Psoas muscle (tissue), 8 donors: Measurements from ENCODE around the gene TP53RK. TPM values are rescaled to one million over a fixed set of nuclear protein-coding genes. Genes with fewer than 3 reads are reported as not detected.
A peak's percentile ranks its signal among the peaks of the same experiment; 100 is the strongest.

Experiments
- ATAC-seq, 4 donors: fragments of 200-7000 bp; cut with Tn5 transposase; one replicate each; pipeline ENCODE4 v1.9.1; 2020; ENCODE audit warnings: moderate library complexity in 3 of 4, mild to moderate bottlenecking in 2 of 4
- DNase-seq, 2 donors: peaks; one replicate each; pipeline ENCODE4 v3.0.0-alpha.2; 2020
- H3K27ac ChIP-seq: fragments of 200-600 bp; one replicate; pipeline ENCODE4 v1.8.0; 2022
- H3K27me3 ChIP-seq, 3 donors: fragments of 200-600 bp in 1 of 3; one replicate each; pipeline versions ENCODE4 v1.6.1 to v1.8.0; 2013 to 2022; ENCODE audit warnings: low read length in 2 of 3, mild to moderate bottlenecking in 2 of 3, moderate library complexity in 1 of 3; ENCODE audit not compliant: insufficient read depth in 3 of 3
- H3K36me3 ChIP-seq, 2 donors: fragments of 200-600 bp in 1 of 2; one replicate each; pipeline versions ENCODE4 v1.6.1 to v1.8.0; 2013 to 2022; ENCODE audit warnings: low read depth in 1 of 2, mild to moderate bottlenecking in 1 of 2, moderate library complexity in 1 of 2; ENCODE audit not compliant: insufficient read depth in 1 of 2
- H3K4me1 ChIP-seq: fragments of 200-600 bp; one replicate; pipeline ENCODE4 v1.8.0; 2022
- H3K4me3 ChIP-seq: fragments of 200-600 bp; one replicate; pipeline ENCODE4 v1.8.0; 2022; ENCODE audit warnings: mild to moderate bottlenecking
- H3K9me3 ChIP-seq: fragments of 200-600 bp; one replicate; pipeline ENCODE4 v1.8.0; 2022
- WGBS, 3 donors: extraction: QIAGEN DNeasy Blood & Tissue Kit; methylation state at CpG; one replicate each; pipeline versions ENCODE4 v1.1.6 to v1.1.7; 2013; 5-methylcytosine and 5-hydroxymethylcytosine counted together
- intact Hi-C, 2 donors: fragments of 100-400 bp; cut with DNase I; formaldehyde crosslinking; loops; one replicate each; pipeline versions ENCODE4 v1.11.0 to v1.14.2; 2022
- long read RNA-seq, 2 donors: library from polyadenylated mRNA; unstranded; transcript quantifications; one replicate each; pipeline ENCODE4 v2.0.0, GENCODE V29; 2021
- polyA plus RNA-seq, 3 donors: library from polyadenylated mRNA; stranded (reverse); fragments of 200-250 nt; gene quantifications; one replicate each; pipeline ENCODE4 v1.2.3, GENCODE V29; 2013
- total RNA-seq, 4 donors: library from RNA; stranded (reverse); fragmentation: NEBNext Ultra II Directional in 2 of 4; extraction: Animal tissue kit (Norgen Biotek cat#: 25700) in 2 of 4; gene quantifications; one replicate each; pipeline versions ENCODE4 v1.2.1 to v1.2.4, GENCODE V29; 2021 to 2023
- TF ChIP-seq, protein P1 (sequence below): fragments of 200-600 bp; IDR thresholded peaks from one replicate; pipeline ENCODE4 v1.8.0; 2022; ENCODE audit warnings: antibody characterized with exemption
- donor health status: healthy with polysubstance abuse.
- donor health status: DM: no; HTN: no; CAD: no; lungs with moderate emphysema.
- donor health status: Bipolar disorder and iron deficiency.
- donor health status: healthy.
- donor health status: DM: yes; HTN: yes; CAD: no.
- donor health status: DM: no; HTN: no; CAD: no.
- donor health status: DM: no; HTN: no; CAD: no.
- donor health status: DM: yes; HTN: yes; CAD: no.

Gene TP53RK
- total RNA-seq: 10 to 100 TPM in 2 of 4 donors, 1 to 10 TPM in 2; 5.8 to 10.7 (median 9.6) TPM
- 10 to 100 TPM in 1 of 3 donors, 1 to 10 TPM in 2; 7.0 to 12.9 (median 9.3) TPM for polyA plus RNA-seq
- long read RNA-seq, donor 1, transcript TP53RK-202 (2 exons, 3,515 nt): major isoform, 8 of 9 reads
- long read RNA-seq, donor 1, partial matches to known transcripts: 0 of 9 reads
- long read RNA-seq, donor 1, other reads (novel, unspliced or antisense): 0 of 9 reads
- long read RNA-seq, donor 2, transcript TP53RK-202 (2 exons, 3,515 nt): major isoform, 20 of 21 reads
- long read RNA-seq, donor 2, partial matches to known transcripts: 0 of 21 reads
- long read RNA-seq, donor 2, other reads (novel, unspliced or antisense): 0 of 21 reads

DNA sequence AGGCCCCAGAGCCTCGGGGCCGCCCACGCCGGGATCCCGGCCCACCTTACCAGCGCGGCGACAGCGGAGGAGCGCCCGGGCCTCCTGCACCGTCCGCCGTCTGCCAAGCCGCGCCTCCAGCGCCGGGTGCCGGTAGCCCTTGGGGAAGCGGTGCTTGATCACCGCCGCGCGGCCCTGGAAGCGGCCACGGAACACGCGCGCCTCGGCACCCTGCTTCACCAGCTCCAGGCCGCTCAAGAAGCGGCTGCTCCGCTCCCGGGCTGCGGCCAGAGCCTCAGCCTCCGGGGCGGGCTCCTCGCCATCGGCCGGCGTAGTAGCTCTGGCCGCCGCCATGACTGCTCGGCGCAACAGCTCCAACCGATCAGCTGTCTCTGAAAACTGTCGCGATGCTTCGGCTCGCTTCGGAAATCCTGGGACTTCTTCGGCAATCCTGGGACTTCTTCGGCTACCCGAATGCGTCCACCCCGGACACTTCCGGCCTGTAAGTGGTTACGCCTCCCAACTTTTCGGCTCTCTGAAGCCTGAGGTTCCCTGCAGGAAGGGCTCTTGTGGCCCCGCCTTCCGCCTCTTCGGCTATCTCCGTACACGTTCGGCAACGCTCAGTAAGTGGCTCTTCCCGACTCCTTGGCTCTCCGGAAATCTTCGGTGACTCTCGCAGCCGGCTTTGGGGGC is at the start of gene TP53RK:
Gene TP53RK, minus strand, starts transcription at position 363 of the 672 bp plus-strand sequence. Its CDS starts 30 bp downstream, at position 333.
- TF ChIP-seq, protein P1, sequence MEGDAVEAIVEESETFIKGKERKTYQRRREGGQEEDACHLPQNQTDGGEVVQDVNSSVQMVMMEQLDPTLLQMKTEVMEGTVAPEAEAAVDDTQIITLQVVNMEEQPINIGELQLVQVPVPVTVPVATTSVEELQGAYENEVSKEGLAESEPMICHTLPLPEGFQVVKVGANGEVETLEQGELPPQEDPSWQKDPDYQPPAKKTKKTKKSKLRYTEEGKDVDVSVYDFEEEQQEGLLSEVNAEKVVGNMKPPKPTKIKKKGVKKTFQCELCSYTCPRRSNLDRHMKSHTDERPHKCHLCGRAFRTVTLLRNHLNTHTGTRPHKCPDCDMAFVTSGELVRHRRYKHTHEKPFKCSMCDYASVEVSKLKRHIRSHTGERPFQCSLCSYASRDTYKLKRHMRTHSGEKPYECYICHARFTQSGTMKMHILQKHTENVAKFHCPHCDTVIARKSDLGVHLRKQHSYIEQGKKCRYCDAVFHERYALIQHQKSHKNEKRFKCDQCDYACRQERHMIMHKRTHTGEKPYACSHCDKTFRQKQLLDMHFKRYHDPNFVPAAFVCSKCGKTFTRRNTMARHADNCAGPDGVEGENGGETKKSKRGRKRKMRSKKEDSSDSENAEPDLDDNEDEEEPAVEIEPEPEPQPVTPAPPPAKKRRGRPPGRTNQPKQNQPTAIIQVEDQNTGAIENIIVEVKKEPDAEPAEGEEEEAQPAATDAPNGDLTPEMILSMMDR: peak; percentile 45
- Histone ChIP-seq H3K4me1 (peaks cover 24% of the 10 kb centered on the region), H3K27ac (peak within 1 kb of the TSS; percentile 93), H3K9me3 (peaks cover 5% of the 10 kb centered on the region), H3K4me3 (peak within 1 kb of the TSS; percentile 90), H3K36me3 (peaks cover 0 to 15% of the 10 kb centered on the region in 2 donors), H3K27me3 (no peaks in the 10 kb centered on the region)
- DNase-seq (peak; percentile 98 to 99), ATAC-seq (peak; percentile 96 to 99 (median 98))
- intact Hi-C loops: no loop called here
- WGBS, 3 donors: 0 to 1% (median 0%) methylated on average over 47 to 71 of the region's 71 CpGs

DNA sequence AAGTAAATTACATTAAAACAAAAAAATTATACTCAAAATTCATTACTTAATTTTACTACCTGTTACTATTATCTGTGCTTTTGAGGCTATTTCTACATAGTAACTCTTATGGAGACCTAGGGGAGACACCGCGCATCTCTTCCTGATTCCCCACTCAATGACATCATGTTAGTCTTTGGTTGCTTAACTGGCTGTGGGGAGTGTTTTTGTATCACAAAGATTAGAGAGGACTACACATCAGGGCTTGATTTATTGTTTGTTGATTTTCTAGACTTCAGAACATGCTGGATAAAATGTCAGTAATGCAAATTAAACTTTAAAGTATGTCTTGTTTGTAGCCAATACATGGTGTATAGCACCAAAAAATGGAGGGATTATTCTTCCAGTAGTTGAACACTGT is 46.2 kb upstream of the TP53RK start:
- intact Hi-C loops: no loop called here
- TF ChIP-seq, protein P1: no peak
- no peaks in the 10 kb centered on the region for H3K4me1 ChIP-seq
- no peak for DNase-seq
- H3K27me3 ChIP-seq: no peaks in the 10 kb centered on the region
- no peak overlapping the region for H3K4me3 ChIP-seq
- no peaks in the 10 kb centered on the region for H3K9me3 ChIP-seq
- WGBS, 3 donors: 91 to 99% (median 96%) methylated on average over 2 of the region's 2 CpGs
- no peaks in the 10 kb centered on the region for H3K36me3 ChIP-seq
- H3K27ac ChIP-seq: no peak overlapping the region
- ATAC-seq: no peak

DNA sequence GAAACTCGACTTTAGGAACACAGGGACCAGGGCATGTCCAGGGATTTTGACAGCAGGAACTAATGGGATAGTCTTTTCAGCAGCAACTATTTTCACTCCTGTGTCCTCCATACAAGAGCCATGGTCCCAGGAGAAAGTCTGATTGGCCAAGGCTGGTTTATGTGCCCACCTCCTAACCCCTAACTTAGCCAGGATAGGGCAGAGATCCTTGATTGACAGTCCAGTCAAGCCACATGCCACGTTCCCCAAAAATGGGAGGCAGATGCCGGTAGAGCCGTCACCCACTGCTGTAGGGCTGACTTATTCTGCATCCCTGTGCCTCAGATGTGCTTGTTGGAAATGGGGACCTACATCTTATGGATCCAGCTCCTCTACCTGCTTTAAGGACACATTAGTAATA is 42.5 kb upstream of the TP53RK start:
- Histone ChIP-seq H3K36me3 (no peaks in the 10 kb centered on the region), H3K27me3 (no peaks in the 10 kb centered on the region), H3K27ac (no peak overlapping the region), H3K9me3 (no peaks in the 10 kb centered on the region), H3K4me3 (no peak overlapping the region), H3K4me1 (no peaks in the 10 kb centered on the region)
- DNase-seq (no peak), ATAC-seq (no peak)
- 85 to 90% (median 89%) methylated on average over 4 of the region's 4 CpGs for WGBS, 3 donors
- intact Hi-C loops: no loop called here
- TF ChIP-seq, protein P1: no peak

DNA sequence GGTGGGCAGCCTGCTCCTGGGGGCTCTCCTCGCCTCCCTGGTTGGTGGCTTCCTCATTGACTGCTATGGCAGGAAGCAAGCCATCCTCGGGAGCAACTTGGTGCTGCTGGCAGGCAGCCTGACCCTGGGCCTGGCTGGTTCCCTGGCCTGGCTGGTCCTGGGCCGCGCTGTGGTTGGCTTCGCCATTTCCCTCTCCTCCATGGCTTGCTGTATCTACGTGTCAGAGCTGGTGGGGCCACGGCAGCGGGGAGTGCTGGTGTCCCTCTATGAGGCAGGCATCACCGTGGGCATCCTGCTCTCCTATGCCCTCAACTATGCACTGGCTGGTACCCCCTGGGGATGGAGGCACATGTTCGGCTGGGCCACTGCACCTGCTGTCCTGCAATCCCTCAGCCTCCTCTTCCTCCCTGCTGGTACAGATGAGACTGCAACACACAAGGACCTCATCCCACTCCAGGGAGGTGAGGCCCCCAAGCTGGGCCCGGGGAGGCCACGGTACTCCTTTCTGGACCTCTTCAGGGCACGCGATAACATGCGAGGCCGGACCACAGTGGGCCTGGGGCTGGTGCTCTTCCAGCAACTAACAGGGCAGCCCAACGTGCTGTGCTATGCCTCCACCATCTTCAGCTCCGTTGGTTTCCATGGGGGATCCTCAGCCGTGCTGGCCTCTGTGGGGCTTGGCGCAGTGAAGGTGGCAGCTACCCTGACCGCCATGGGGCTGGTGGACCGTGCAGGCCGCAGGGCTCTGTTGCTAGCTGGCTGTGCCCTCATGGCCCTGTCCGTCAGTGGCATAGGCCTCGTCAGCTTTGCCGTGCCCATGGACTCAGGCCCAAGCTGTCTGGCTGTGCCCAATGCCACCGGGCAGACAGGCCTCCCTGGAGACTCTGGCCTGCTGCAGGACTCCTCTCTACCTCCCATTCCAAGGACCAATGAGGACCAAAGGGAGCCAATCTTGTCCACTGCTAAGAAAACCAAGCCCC is 36.2 kb upstream of the TP53RK start:
- Histone ChIP-seq H3K36me3 (no peaks in the 10 kb centered on the region), H3K27ac (no peak overlapping the region), H3K9me3 (peaks cover 7% of the 10 kb centered on the region), H3K4me3 (no peak overlapping the region), H3K4me1 (no peaks in the 10 kb centered on the region), H3K27me3 (no peaks in the 10 kb centered on the region)
- 88 to 92% (median 90%) methylated on average over 27 of the region's 27 CpGs for WGBS, 3 donors
- no peak for ATAC-seq
- TF ChIP-seq, protein P1: no peak
- intact Hi-C loops: no loop called here
- DNase-seq: no peak
